T-cell (primary cell): ENCODE data around the gene THOC7. TPM values are rescaled to one million over a fixed set of nuclear protein-coding genes. Genes with fewer than 3 reads are reported as not detected.
A peak's percentile ranks its signal among the peaks of the same experiment; 100 is the strongest.

Source experiments
- ATAC-seq, 4 experiments: fragments of 200-7000 bp in 3 of 4; fragments of 150-1000 bp in 1 of 4; cut with Tn5 transposase; replicated peaks in 1 of 4; 1 replicate in 3 of 4; 2 replicates in 1 of 4; pipeline ENCODE4 v1.10.0; 2021; ENCODE audit warnings: moderate library complexity in 3 of 4, mild to moderate bottlenecking in 2 of 4, moderate number of reproducible peaks in 1 of 4
- CTCF ChIA-PET, 2 donors: fragments of 300-600 bp; sonication (Branson Sonifier 250); formaldehyde crosslinking; loops; one replicate each; lab custom pipeline; 2022; ENCODE audit warnings: antibody characterized with exemption in 2 of 2; lab: Charles Lee
- POLR2A ChIA-PET, 2 donors: fragments of 300-600 bp; sonication (Branson Sonifier 250); formaldehyde crosslinking; loops; one replicate each; lab custom pipeline; 2022; ENCODE audit warnings: antibody characterized with exemption in 2 of 2; lab: Charles Lee
- DNase-seq, 35 experiments: peaks; one replicate each; pipeline versions ENCODE4 v3.0.0 to v3.0.0-alpha.2; 2013 to 2023
- H3K27ac ChIP-seq: one replicate; pipeline ENCODE4 v1.5.1; 2013; ENCODE audit warnings: low read length
- H3K27me3 ChIP-seq, 2 experiments: replicated peaks in 1 of 2; 1 replicate in 1 of 2; 2 replicates in 1 of 2; pipeline versions ENCODE4 v1.6.1 to v1.7.0; 2013; ENCODE audit warnings: low read length in 1 of 2, mixed read lengths in 1 of 2; ENCODE audit not compliant: control insufficient read depth in 2 of 2, insufficient read depth in 2 of 2; ENCODE audit errors: extremely low read depth in 1 of 2
- H3K36me3 ChIP-seq, 2 donors: 1 replicate in 1 of 2; 2 replicates in 1 of 2; pipeline versions ENCODE4 v1.6.1 to v1.7.0; 2013; ENCODE audit warnings: low read length in 1 of 2; ENCODE audit not compliant: control insufficient read depth in 2 of 2, insufficient read depth in 1 of 2; ENCODE audit errors: extremely low read depth in 1 of 2
- H3K4me1 ChIP-seq, 2 experiments: 1 replicate in 1 of 2; 2 replicates in 1 of 2; pipeline versions ENCODE4 v1.6.1 to v1.7.0; 2013; ENCODE audit warnings: low read length in 2 of 2, mixed read lengths in 1 of 2; ENCODE audit not compliant: insufficient read depth in 2 of 2, control insufficient read depth in 1 of 2; ENCODE audit errors: extremely low read depth in 1 of 2
- H3K4me3 ChIP-seq, 2 donors: 1 replicate in 1 of 2; 2 replicates in 1 of 2; pipeline versions ENCODE4 v1.5.1 to v1.7.0; 2013; ENCODE audit warnings: mild to moderate bottlenecking in 2 of 2, low read length in 1 of 2, moderate library complexity in 1 of 2; ENCODE audit not compliant: control insufficient read depth in 1 of 2; ENCODE audit errors: extremely low read depth in 1 of 2
- H3K9me3 ChIP-seq: 2 replicates; pipeline ENCODE4 v1.7.0; 2013
- H3K27ac Mint-ChIP-seq, 2 donors: one replicate each; pipeline ENCODE4 v1.8.0; 2020 to 2021; ENCODE audit warnings: mild to moderate bottlenecking in 2 of 2, mixed read lengths in 2 of 2
- H3K27me3 Mint-ChIP-seq, 2 donors: one replicate each; pipeline ENCODE4 v1.8.0; 2021 to 2022; ENCODE audit warnings: mixed read lengths in 2 of 2
- H3K36me3 Mint-ChIP-seq: one replicate; pipeline ENCODE4 v1.8.0; 2021; ENCODE audit warnings: mixed read lengths
- H3K4me1 Mint-ChIP-seq, 3 donors: one replicate each; pipeline ENCODE4 v1.8.0; 2020 to 2022; ENCODE audit warnings: mixed read lengths in 3 of 3, mild to moderate bottlenecking in 1 of 3
- H3K4me3 Mint-ChIP-seq, 3 donors: one replicate each; pipeline ENCODE4 v1.8.0; 2020 to 2022; ENCODE audit warnings: mild to moderate bottlenecking in 3 of 3, mixed read lengths in 3 of 3, moderate library complexity in 3 of 3
- H3K9me3 Mint-ChIP-seq, 3 donors: one replicate each; pipeline ENCODE4 v1.8.0; 2020 to 2022; ENCODE audit warnings: mixed read lengths in 3 of 3
- WGBS: methylation state at CpG from one replicate; pipeline ENCODE4 v1.1.5; 2013; ENCODE audit warnings: missing lambda C conversion rate; ENCODE audit not compliant: insufficient coverage; 5-methylcytosine and 5-hydroxymethylcytosine counted together
- total RNA-seq, 35 experiments: library from RNA in 6 of 35; stranded (reverse) in 6 of 35; fragments of 120-200 nt in 1 of 35; gene quantifications; one replicate each; pipeline versions ENCODE4 v1.2.1 to v1.2.4 and lab custom pipeline; 2013 to 2026

The THOC7 gene
- total RNA-seq, 5 donors from 2014 or later (not counting 1 experiment from before 2014, with no cell fraction given) = 30.9 to 36.9 (median 33.1) TPM

GRCh38 chr3:63900010-63900409 is 36.4 kb upstream of the THOC7 start:
- no peaks in the 10 kb centered on the region for H3K27me3 Mint-ChIP-seq
- no peaks in the 10 kb centered on the region for H3K9me3 Mint-ChIP-seq
- H3K4me1 Mint-ChIP-seq = peaks cover 25 to 37% (median 28%) of the 10 kb centered on the region in 3 donors
- ATAC-seq = no peak
- H3K4me1 ChIP-seq = no peaks in the 10 kb centered on the region
- H3K27ac ChIP-seq = no peak overlapping the region
- H3K27ac Mint-ChIP-seq = no peak overlapping the region
- no peaks in the 10 kb centered on the region for H3K9me3 ChIP-seq
- no CpG with 5 or more reads among the region's 5 CpGs for WGBS
- no peaks in the 10 kb centered on the region for H3K27me3 ChIP-seq
- peaks cover 26% of the 10 kb centered on the region for H3K36me3 Mint-ChIP-seq
- DNase-seq = no peak
- H3K4me3 Mint-ChIP-seq = no peak overlapping the region
- peaks cover 3 to 25% of the 10 kb centered on the region in 2 donors for H3K36me3 ChIP-seq
- ChIA-PET POLR2A (interaction anchor here in 1 of 2 donors (0.7 kb wide), 1 partner anchor 37 kb away, joined by 3 read pairs; no protein-coding TSS in a partner anchor), CTCF (no interaction called here)
- H3K4me3 ChIP-seq = no peak overlapping the region

GRCh38 chr3:63896332-63897030 is 32.9 kb upstream of the THOC7 start:
- peaks cover 26% of the 10 kb centered on the region for H3K36me3 Mint-ChIP-seq
- no peaks in the 10 kb centered on the region for H3K9me3 ChIP-seq
- no peaks in the 10 kb centered on the region for H3K4me1 ChIP-seq
- no peak overlapping the region for H3K4me3 ChIP-seq
- H3K4me1 Mint-ChIP-seq = peaks cover 37 to 68% (median 54%) of the 10 kb centered on the region in 3 donors
- DNase-seq (no peak), ATAC-seq (no peak)
- no CpG with 5 or more reads among the region's 1 CpG for WGBS
- ChIA-PET POLR2A (interaction anchor here in 1 of 2 donors (0.5 kb wide), 1 partner anchor 34 kb away, joined by 4 read pairs; no protein-coding TSS in a partner anchor), CTCF (interaction anchor here (0.7 to 1.0 kb wide), 2 partner anchors 65 to 81 kb away, joined by 3 to 4 read pairs; no protein-coding TSS in a partner anchor)
- no peaks in the 10 kb centered on the region for H3K27me3 ChIP-seq
- H3K4me3 Mint-ChIP-seq = no peak overlapping the region
- H3K27me3 Mint-ChIP-seq = no peaks in the 10 kb centered on the region
- no peaks in the 10 kb centered on the region for H3K9me3 Mint-ChIP-seq
- H3K27ac Mint-ChIP-seq = peak overlapping the region; percentile 2 to 56
- no peak overlapping the region for H3K27ac ChIP-seq
- peaks cover 3 to 22% of the 10 kb centered on the region in 2 donors for H3K36me3 ChIP-seq

- Histone ChIP-seq H3K4me3 (no peak overlapping the region), H3K4me1 (no peaks in the 10 kb centered on the region), H3K27me3 (no peaks in the 10 kb centered on the region), H3K27ac (no peak overlapping the region), H3K36me3 (peaks cover 3 to 17% of the 10 kb centered on the region in 2 donors), H3K9me3 (no peaks in the 10 kb centered on the region)
- ChIA-PET CTCF (interaction anchor here (0.6 to 1.0 kb wide), 4 partner anchors 33 to 82 kb away, joined by 3 to 6 read pairs (median 4); no protein-coding TSS in a partner anchor), POLR2A (interaction anchor here (0.6 to 0.9 kb wide), 2 partner anchors 12 to 75 kb away, joined by 3 to 4 read pairs; no protein-coding TSS in a partner anchor)
- Mint-ChIP-seq H3K27ac (peak overlapping the region; percentile 67 to 77), H3K4me1 (peaks cover 37 to 69% (median 55%) of the 10 kb centered on the region in 3 donors), H3K9me3 (no peaks in the 10 kb centered on the region), H3K4me3 (no peak overlapping the region), H3K27me3 (no peaks in the 10 kb centered on the region), H3K36me3 (peaks cover 22% of the 10 kb centered on the region)
- ATAC-seq = no peak
- no peak for DNase-seq
- WGBS = 100% methylated on average over 1 of the region's 5 CpGs
These were observed 32.0 kb upstream of the THOC7 start for GRCh38 chr3:63895422-63896189.

GRCh38 chr3:63892773-63893352 is 29.3 kb upstream of the THOC7 start:
- no peaks in the 10 kb centered on the region for H3K27me3 Mint-ChIP-seq
- CTCF ChIA-PET = no interaction called here
- no peak overlapping the region for H3K27ac Mint-ChIP-seq

GRCh38 chr3:63891518-63891917 is 27.9 kb upstream of the THOC7 start:
- Mint-ChIP-seq H3K4me3 (no peak overlapping the region), H3K9me3 (no peaks in the 10 kb centered on the region), H3K27me3 (no peaks in the 10 kb centered on the region), H3K36me3 (peaks cover 5% of the 10 kb centered on the region), H3K27ac (no peak overlapping the region), H3K4me1 (peaks cover 25 to 59% (median 52%) of the 10 kb centered on the region in 3 donors)
- POLR2A ChIA-PET = no interaction called here
- Histone ChIP-seq H3K27me3 (no peaks in the 10 kb centered on the region), H3K4me3 (no peak overlapping the region), H3K36me3 (no peaks in the 10 kb centered on the region), H3K9me3 (no peaks in the 10 kb centered on the region), H3K27ac (no peak overlapping the region), H3K4me1 (no peaks in the 10 kb centered on the region)
- CTCF ChIA-PET = no interaction called here
- ATAC-seq = no peak
- DNase-seq = no peak
- 100% methylated on average over 2 of the region's 5 CpGs for WGBS

More at GRCh38 chr3:63892773-63893352, 29.3 kb upstream of the THOC7 start:
- peaks cover 27 to 63% (median 50%) of the 10 kb centered on the region in 3 donors for H3K4me1 Mint-ChIP-seq
- no peak overlapping the region for H3K27ac ChIP-seq
- no peak overlapping the region for H3K4me3 Mint-ChIP-seq
- peaks cover 7% of the 10 kb centered on the region for H3K36me3 Mint-ChIP-seq
- ATAC-seq (no peak), DNase-seq (no peak)
- H3K9me3 Mint-ChIP-seq = no peaks in the 10 kb centered on the region
- no peak overlapping the region for H3K4me3 ChIP-seq
- H3K4me1 ChIP-seq = no peaks in the 10 kb centered on the region
- H3K27me3 ChIP-seq = no peaks in the 10 kb centered on the region
- H3K36me3 ChIP-seq = no peaks in the 10 kb centered on the region
- no CpG with 5 or more reads among the region's 1 CpG for WGBS
- POLR2A ChIA-PET = interaction anchor here in 1 of 2 donors (0.5 to 0.8 kb wide), 2 partner anchors 17 to 21 kb away, joined by 3 read pairs; no protein-coding TSS in a partner anchor
- no peaks in the 10 kb centered on the region for H3K9me3 ChIP-seq

GRCh38 chr3:63886858-63887257 is 23.3 kb upstream of the THOC7 start:
- no peak overlapping the region for H3K27ac Mint-ChIP-seq
- ATAC-seq = no peak

More at GRCh38 chr3:63886858-63887257, 23.3 kb upstream of the THOC7 start:
- peaks cover 27 to 46% (median 44%) of the 10 kb centered on the region in 3 donors for H3K4me1 Mint-ChIP-seq
- Histone ChIP-seq H3K9me3 (no peaks in the 10 kb centered on the region), H3K27me3 (no peaks in the 10 kb centered on the region), H3K4me3 (no peak overlapping the region), H3K27ac (no peak overlapping the region), H3K4me1 (no peaks in the 10 kb centered on the region), H3K36me3 (no peaks in the 10 kb centered on the region)
- no peak overlapping the region for H3K4me3 Mint-ChIP-seq
- WGBS = 94% methylated on average over 2 of the region's 3 CpGs
- no peaks in the 10 kb centered on the region for H3K9me3 Mint-ChIP-seq
- H3K27me3 Mint-ChIP-seq = no peaks in the 10 kb centered on the region
- peaks cover 10% of the 10 kb centered on the region for H3K36me3 Mint-ChIP-seq
- no peak for DNase-seq
- ChIA-PET POLR2A (interaction anchor here (0.5 to 0.6 kb wide), 2 partner anchors 26 to 92 kb away, joined by 3 read pairs; partner anchors contain the start of gene SCAANT1 (in 1 of the 2)), CTCF (no interaction called here)
